GM12878 (cell line): Measurements from ENCODE around the gene KIR3DL2. TPM values are rescaled to one million over a fixed set of nuclear protein-coding genes. Genes with fewer than 3 reads are reported as not detected.

ENCODE experiments used
- ATAC-seq: fragments of 200-7000 bp; cut with Tn5 transposase; 3 replicates; pipeline ENCODE4 v1.9.1; 2020; ENCODE audit warnings: mild to moderate bottlenecking, moderate library complexity
- BruUV-seq: library from RNA; stranded (reverse); fragments of 400-500 nt; replicated peaks from 2 replicates; lab custom pipeline; 2021; lab: Mats Ljungman, UMichigan
- CTCF ChIA-PET: fragments of 300-600 bp; sonication (Branson Sonifier 250); formaldehyde crosslinking; extraction: SDS; loops from one replicate; lab custom pipeline; 2021; ENCODE audit warnings: inconsistent platforms; lab: Yijun Ruan, JAX
- POLR2A ChIA-PET: fragments of 350-600 bp; formaldehyde crosslinking; extraction: SDS; loops from one replicate; lab custom pipeline; 2021; ENCODE audit warnings: inconsistent platforms; lab: Charles Lee
- RAD21 ChIA-PET: fragments of 300-600 bp; sonication (Branson Sonifier 250); formaldehyde crosslinking; loops from one replicate; lab custom pipeline; 2023; ENCODE audit warnings: antibody characterized with exemption; ENCODE audit not compliant: unreplicated experiment; lab: Charles Lee
- SMC1A ChIA-PET: fragments of 300-600 bp; sonication (Branson Sonifier 250); formaldehyde crosslinking; loops from one replicate; lab custom pipeline; 2023; ENCODE audit not compliant: unreplicated experiment, uncharacterized antibody; lab: Charles Lee
- DNase-seq: peaks from one replicate; pipeline ENCODE4 v3.0.0-alpha.2; 2011; ENCODE audit warnings: low read depth, low spot score
- FAIRE-seq: peaks from 3 replicates; lab custom pipeline; 2011; peaks lifted over from hg19 to GRCh38; lab: Jason Lieb, UNC
- H2AFZ ChIP-seq: 2 replicates; pipeline ENCODE4 v1.6.0; 2011; ENCODE audit warnings: low read depth, low read length, control low read depth; ENCODE audit not compliant: control insufficient read depth
- H3K27ac ChIP-seq: 2 replicates; pipeline ENCODE4 v1.5.1; 2011; ENCODE audit warnings: control low read depth; ENCODE audit not compliant: control insufficient read depth, insufficient read depth
- H3K27me3 ChIP-seq, 2 experiments: replicated peaks in 1 of 2; 2 replicates each; pipeline versions ENCODE4 v1.6.0 to v1.6.1; 2011; ENCODE audit warnings: low read length in 1 of 2; ENCODE audit not compliant: control insufficient read depth in 2 of 2, insufficient read depth in 2 of 2
- H3K36me3 ChIP-seq, 2 experiments: 2 replicates each; pipeline ENCODE4 v1.5.1; 2011; ENCODE audit warnings: low read length in 1 of 2; ENCODE audit not compliant: control insufficient read depth in 2 of 2, insufficient read depth in 2 of 2
- H3K4me1 ChIP-seq: 2 replicates; pipeline ENCODE4 v1.6.1; 2011; ENCODE audit warnings: mild to moderate bottlenecking, low read length, moderate library complexity, mixed read lengths; ENCODE audit not compliant: control insufficient read depth, insufficient read depth
- H3K4me2 ChIP-seq: 2 replicates; pipeline ENCODE4 v1.6.0; 2011; ENCODE audit warnings: control low read depth; ENCODE audit not compliant: control insufficient read depth, insufficient read depth
- H3K4me3 ChIP-seq: fragments of 200-600 bp; sonication (generic); 2 replicates; pipeline ENCODE4 v1.5.1; 2016
- H3K79me2 ChIP-seq: 2 replicates; pipeline ENCODE4 v1.6.0; 2011; ENCODE audit warnings: low read length; ENCODE audit not compliant: control insufficient read depth, insufficient read depth
- H3K9ac ChIP-seq: 2 replicates; pipeline ENCODE4 v1.8.0; 2011; ENCODE audit warnings: low read length, control low read depth, mixed read lengths; ENCODE audit not compliant: control insufficient read depth, insufficient read depth
- H3K9me3 ChIP-seq: replicated peaks from 3 replicates; pipeline ENCODE4 v1.5.1; 2011; ENCODE audit warnings: mild to moderate bottlenecking, low read length; ENCODE audit not compliant: control insufficient read depth, insufficient read depth
- H4K20me1 ChIP-seq: 2 replicates; pipeline ENCODE4 v1.6.0; 2011; ENCODE audit not compliant: control insufficient read depth, insufficient read depth
- CBX5 ChIP-seq: sonication (generic); IDR thresholded peaks from 2 replicates; pipeline ENCODE4 v1.6.1; 2016; ENCODE audit warnings: low read depth, moderate library complexity, mild to moderate bottlenecking, inconsistent platforms
- CEBPZ ChIP-seq: fragments of 150-350 bp; IDR thresholded peaks from 2 replicates; pipeline ENCODE4 v1.6.1; 2016; ENCODE audit warnings: low read depth, low read length
- CUX1 ChIP-seq: IDR thresholded peaks from 2 replicates; pipeline ENCODE4 v1.6.1; 2012; ENCODE audit warnings: improper control_type of control experiment, low read depth, low read length; ENCODE audit not compliant: insufficient replicate concordance
- MEF2A ChIP-seq: IDR thresholded peaks from 2 replicates; pipeline ENCODE4 v1.6.1; 2011; ENCODE audit warnings: low read depth, mild to moderate bottlenecking, low read length, moderate library complexity; ENCODE audit not compliant: insufficient read depth
- MYB ChIP-seq: fragments of 150-350 bp; IDR thresholded peaks from 2 replicates; pipeline ENCODE4 v1.6.1; 2014; ENCODE audit warnings: mild to moderate bottlenecking, low read depth, low read length, borderline replicate concordance
- NBN ChIP-seq: fragments of 450-650 bp; IDR thresholded peaks from 2 replicates; pipeline ENCODE4 v1.6.1; 2016
- WGBS: methylation state at CpG from one replicate; pipeline ENCODE4 v1.1.6; 2016; ENCODE audit warnings: low lambda C conversion rate; ENCODE audit not compliant: insufficient replicate concordance, insufficient coverage; ENCODE audit errors: missing lambda C conversion rate; 5-methylcytosine and 5-hydroxymethylcytosine counted together
- in situ Hi-C: fragments of 300-500 bp; cut with MboI; formaldehyde crosslinking; loops from 9 replicates; pipeline ENCODE4 v1.14.3; 2018; ENCODE audit warnings: mixed read lengths
- intact Hi-C: fragments of 100-400 bp; cut with micrococcal nuclease; formaldehyde crosslinking; loops from one replicate; pipeline ENCODE4 v1.14.2; 2022; ENCODE audit not compliant: unreplicated experiment
- polyA plus RNA-seq, 11 experiments: library from polyadenylated mRNA; depleted of rRNA in 4 of 11; unstranded in 6 of 11; stranded (reverse) in 5 of 11; fragments of >200 nt; fragmentation: Nextera tagmentation in 4 of 11; fragmentation: Illumina TruSeq in 1 of 11; extraction: Ambion mirVana in 4 of 11; extraction: Trizol in 1 of 11; gene quantifications; 1 replicate in 1 of 11; 2 replicates in 10 of 11; pipeline versions ENCODE4 v1.2.1 to v1.2.3, GENCODE V29; 2011 to 2016; ENCODE audit warnings: inconsistent platforms in 2 of 11, missing spikeins in 2 of 11, low read depth in 1 of 11
- total RNA-seq, 4 experiments: library from RNA; depleted of rRNA in 3 of 4; stranded (reverse); fragments of >200 nt in 3 of 4; fragmentation: Illumina TruSeq in 1 of 4; extraction: Trizol in 1 of 4; gene quantifications; 2 replicates each; pipeline versions ENCODE4 v1.2.1 to v1.2.3, GENCODE V29; 2013 to 2021
- TF ChIP-seq, protein P1 (sequence below): fragments of 450-650 bp; IDR thresholded peaks from 2 replicates; pipeline ENCODE4 v1.6.1; 2017; ENCODE audit warnings: borderline replicate concordance

The KIR3DL2 gene
- total and polyA plus RNA-seq, 10 of the 15 experiments (the other 5 are each of a cell fraction or from before 2014, with no cell fraction given) = 0.39 TPM; not detected in 9

DNA sequence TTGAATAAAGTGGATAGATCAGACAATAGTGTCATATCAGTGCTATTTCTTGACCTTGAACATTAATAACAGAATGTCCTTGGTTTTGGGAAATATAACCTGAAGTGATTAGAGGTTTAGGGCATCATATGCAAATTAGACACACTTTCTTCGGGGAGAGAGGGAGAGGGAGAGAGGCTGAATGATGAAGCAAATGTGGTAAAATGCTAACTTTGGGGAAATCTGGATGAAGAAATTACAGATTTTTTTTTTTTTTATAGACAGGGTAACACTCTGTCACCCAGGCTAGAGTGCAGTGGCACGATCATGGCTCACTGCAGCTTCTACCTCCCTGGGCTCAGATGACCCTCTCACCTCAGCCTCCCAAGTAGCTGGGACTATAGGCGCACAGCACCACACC lies 51.8 kb downstream of the KIR3DL2 start:
- H2AFZ ChIP-seq = no peak overlapping the region
- H3K79me2 ChIP-seq = no peaks in the 10 kb centered on the region
- H3K27ac ChIP-seq = no peak overlapping the region
- no peak for ATAC-seq
- no peak for TF ChIP-seq CEBPZ
- H3K4me3 ChIP-seq = no peak overlapping the region
- H3K4me2 ChIP-seq = no peak overlapping the region
- intact Hi-C loops = no loop called here
- ChIA-PET POLR2A (no interaction called here), RAD21 (no interaction called here), CTCF (interaction anchor here (1.2 kb wide), 1 partner anchor 20 kb away, joined by 3 read pairs; no protein-coding TSS in a partner anchor), SMC1A (no interaction called here)
- H4K20me1 ChIP-seq = no peaks in the 10 kb centered on the region
- BruUV-seq = no TSS peak
- peaks cover 4% of the 10 kb centered on the region; the same call in 1 of the 2 replicates for H3K4me1 ChIP-seq
- H3K9ac ChIP-seq = no peak overlapping the region
- no peak for FAIRE-seq
- no peaks in the 10 kb centered on the region for H3K9me3 ChIP-seq
- no peak for DNase-seq
- in situ Hi-C loops = no loop called here
- 18% methylated on average over 3 of the region's 3 CpGs for WGBS
- H3K36me3 ChIP-seq = no peaks in the 10 kb centered on the region
- no peaks in the 10 kb centered on the region for H3K27me3 ChIP-seq

DNA sequence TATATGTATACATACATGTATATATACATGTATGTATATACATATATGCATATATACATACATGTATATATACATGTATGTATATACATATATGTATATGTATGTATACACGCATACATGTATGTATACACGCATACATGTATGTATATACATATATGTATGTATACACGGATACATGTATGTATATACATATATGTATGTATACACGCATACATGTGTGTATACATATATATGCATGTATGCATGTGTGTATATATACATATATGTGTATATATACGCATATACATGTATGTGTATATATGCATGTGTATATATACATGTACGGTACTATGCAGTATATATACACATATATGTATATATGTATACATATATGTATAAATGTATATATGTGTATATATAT lies 53.1 kb downstream of the KIR3DL2 start:
- Histone ChIP-seq H3K4me3 (no peak overlapping the region), H3K27ac (no peak overlapping the region), H3K9ac (no peak overlapping the region), H3K79me2 (no peaks in the 10 kb centered on the region), H2AFZ (no peak overlapping the region), H3K27me3 (no peaks in the 10 kb centered on the region), H3K36me3 (no peaks in the 10 kb centered on the region), H3K4me2 (no peak overlapping the region), H3K4me1 (peaks cover 4% of the 10 kb centered on the region; the same call in 1 of the 2 replicates), H3K9me3 (no peaks in the 10 kb centered on the region), H4K20me1 (no peaks in the 10 kb centered on the region)
- DNase-seq (no peak), ATAC-seq (no peak), FAIRE-seq (no peak)
- ChIA-PET CTCF (no interaction called here), SMC1A (no interaction called here), POLR2A (no interaction called here), RAD21 (no interaction called here)
- BruUV-seq = no TSS peak
- in situ Hi-C loops = no loop called here
- 86% methylated on average over 6 of the region's 6 CpGs for WGBS
- intact Hi-C loops = no loop called here
- TF ChIP-seq CBX5 (no peak), MYB (no peak), NBN (no peak), MEF2A (no peak), CUX1 (no peak)
- TF ChIP-seq, protein P1, sequence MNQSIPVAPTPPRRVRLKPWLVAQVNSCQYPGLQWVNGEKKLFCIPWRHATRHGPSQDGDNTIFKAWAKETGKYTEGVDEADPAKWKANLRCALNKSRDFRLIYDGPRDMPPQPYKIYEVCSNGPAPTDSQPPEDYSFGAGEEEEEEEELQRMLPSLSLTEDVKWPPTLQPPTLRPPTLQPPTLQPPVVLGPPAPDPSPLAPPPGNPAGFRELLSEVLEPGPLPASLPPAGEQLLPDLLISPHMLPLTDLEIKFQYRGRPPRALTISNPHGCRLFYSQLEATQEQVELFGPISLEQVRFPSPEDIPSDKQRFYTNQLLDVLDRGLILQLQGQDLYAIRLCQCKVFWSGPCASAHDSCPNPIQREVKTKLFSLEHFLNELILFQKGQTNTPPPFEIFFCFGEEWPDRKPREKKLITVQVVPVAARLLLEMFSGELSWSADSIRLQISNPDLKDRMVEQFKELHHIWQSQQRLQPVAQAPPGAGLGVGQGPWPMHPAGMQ = no peak
